Breast epithelium (tissue), 3 donors: ENCODE measurements around the gene TIE1.

Source experiments
- CTCF ChIP-seq, 3 donors: fragments of 450-650 bp; IDR thresholded peaks; one replicate each; pipeline ENCODE4 v1.5.1; 2016 to 2017; ENCODE audit warnings: antibody characterized with exemption in 3 of 3, mild to moderate bottlenecking in 3 of 3, moderate library complexity in 3 of 3
- POLR2A ChIP-seq: fragments of 450-650 bp; IDR thresholded peaks from one replicate; pipeline ENCODE4 v1.6.1; 2016; ENCODE audit warnings: antibody characterized with exemption, mild to moderate bottlenecking, moderate library complexity
- POLR2AphosphoS5 ChIP-seq, 3 donors: sonication (generic); formaldehyde crosslinking; IDR thresholded peaks; one replicate each; pipeline ENCODE4 v1.6.1; 2017; ENCODE audit warnings: antibody characterized with exemption in 3 of 3

- TF ChIP-seq POLR2AphosphoS5 (IDR thresholded peaks at IDR 0.05), result no peak
- TF ChIP-seq CTCF (IDR thresholded peaks at IDR 0.05), result no peak
- no peak for TF ChIP-seq POLR2A
These were observed 26.5 kb upstream of the TIE1 start for GRCh38 chr1:43274125-43274803.
